HepG2 (cell line): ENCODE measurements around the gene SLC35D2. TPM values are rescaled to one million over a fixed set of nuclear protein-coding genes. Genes with fewer than 3 reads are reported as not detected.

Experiments used
- ATF7 ChIP-seq, 2 experiments: fragments of 450-650 bp in 1 of 2; sonication (generic) in 1 of 2; formaldehyde crosslinking in 1 of 2; IDR thresholded peaks; 2 replicates each; pipeline versions ENCODE4 v1.4.0 to v1.6.1; 2016 to 2020; ENCODE audit warnings: antibody characterized with exemption in 1 of 2, mild to moderate bottlenecking in 1 of 2, missing genetic modification reagents in 1 of 2
- BCL6 ChIP-seq: IDR thresholded peaks from 2 replicates; pipeline ENCODE4 v1.6.1; 2016; ENCODE audit warnings: missing genetic modification reagents, missing compliant biosample characterization
- BHLHE40 ChIP-seq: IDR thresholded peaks from 2 replicates; pipeline ENCODE4 v1.6.1; 2011; ENCODE audit warnings: low read length, improper control_type of control experiment
- ETV5 ChIP-seq: IDR thresholded peaks from 2 replicates; pipeline ENCODE4 v1.6.1; 2018; ENCODE audit warnings: missing biosample characterization, missing genetic modification reagents, inconsistent platforms, borderline replicate concordance
- FOSL2 ChIP-seq: sonication (generic); formaldehyde crosslinking; IDR thresholded peaks from 2 replicates; pipeline ENCODE4 v1.4.0; 2020; ENCODE audit warnings: missing genetic modification reagents
- RORA ChIP-seq: sonication (generic); formaldehyde crosslinking; IDR thresholded peaks from 2 replicates; pipeline ENCODE4 v1.5.0; 2020; ENCODE audit warnings: mild to moderate bottlenecking, missing genetic modification reagents, moderate library complexity
- SAFB2 ChIP-seq: sonication (generic); formaldehyde crosslinking; IDR thresholded peaks from 2 replicates; pipeline ENCODE4 v1.5.1; 2020; ENCODE audit warnings: missing genetic modification reagents, low read depth, mild to moderate bottlenecking, borderline replicate concordance
- SIN3B ChIP-seq: fragments of 150-350 bp; IDR thresholded peaks from 2 replicates; pipeline ENCODE4 v1.6.1; 2014; ENCODE audit warnings: low read length
- SPEN ChIP-seq: sonication (generic); formaldehyde crosslinking; IDR thresholded peaks from 2 replicates; pipeline ENCODE4 v1.5.1; 2020; ENCODE audit warnings: low read depth, mild to moderate bottlenecking, missing genetic modification reagents
- XBP1 ChIP-seq: sonication (generic); formaldehyde crosslinking; IDR thresholded peaks from 2 replicates; pipeline ENCODE4 v1.5.0; 2020; ENCODE audit warnings: missing genetic modification reagents
- ZMYM4 ChIP-seq: sonication (generic); formaldehyde crosslinking; IDR thresholded peaks from 2 replicates; pipeline ENCODE4 v1.8.1; 2023; ENCODE audit warnings: mild to moderate bottlenecking, missing genetic modification reagents
- ZNF317 ChIP-seq: sonication (generic); formaldehyde crosslinking; IDR thresholded peaks from 2 replicates; pipeline ENCODE4 v1.5.0; 2020; ENCODE audit warnings: mild to moderate bottlenecking, missing genetic modification reagents
- ZNF354B ChIP-seq: sonication (generic); formaldehyde crosslinking; IDR thresholded peaks from 2 replicates; pipeline ENCODE4 v1.8.0; 2022; ENCODE audit warnings: mild to moderate bottlenecking, missing genetic modification reagents
- ZNF629 ChIP-seq: sonication (generic); formaldehyde crosslinking; conservative IDR thresholded peaks from 2 replicates; pipeline ENCODE4 v1.5.0; 2020; ENCODE audit warnings: missing genetic modification reagents
- ZNF780A ChIP-seq: sonication (generic); formaldehyde crosslinking; IDR thresholded peaks from 2 replicates; pipeline ENCODE4 v1.8.0; 2022; ENCODE audit warnings: mild to moderate bottlenecking, missing genetic modification reagents, moderate library complexity
- polyA plus RNA-seq, 8 experiments: library from polyadenylated mRNA; depleted of rRNA in 3 of 8; stranded (reverse) in 7 of 8; unstranded in 1 of 8; fragments of >200 nt; fragmentation: Illumina TruSeq in 4 of 8; extraction: Trizol in 4 of 8; gene quantifications; 2 replicates each; pipeline versions ENCODE4 v1.2.1 to v1.2.3, GENCODE V29; 2011 to 2016; ENCODE audit warnings: low read depth in 4 of 8, missing spikeins in 1 of 8, mixed read lengths in 1 of 8; ENCODE audit not compliant: insufficient read depth in 1 of 8
- total RNA-seq, 5 experiments: library from RNA; depleted of rRNA; stranded (reverse); fragments of >200 nt; fragmentation: Illumina TruSeq; extraction: Trizol; gene quantifications; 2 replicates each; pipeline ENCODE4 v1.2.3, GENCODE V29; 2016; ENCODE audit warnings: low read depth in 1 of 5
- TF ChIP-seq, protein P1 (sequence below): IDR thresholded peaks from 2 replicates; pipeline ENCODE4 v1.6.1; 2016; ENCODE audit warnings: missing compliant biosample characterization, missing genetic modification reagents, borderline replicate concordance
- TF ChIP-seq, protein P2 (sequence below): IDR thresholded peaks from 2 replicates; pipeline ENCODE4 v1.6.1; 2016; ENCODE audit warnings: low read depth, borderline replicate concordance
- TF ChIP-seq, protein P3 (sequence below): IDR thresholded peaks from 2 replicates; pipeline ENCODE4 v1.6.1; 2016
- TF ChIP-seq, protein P4 (sequence below): sonication (generic); formaldehyde crosslinking; IDR thresholded peaks from 2 replicates; pipeline ENCODE4 v1.9.0; 2021; ENCODE audit warnings: missing genetic modification reagents, borderline replicate concordance
- TF ChIP-seq, protein P5 (sequence below): sonication (generic); formaldehyde crosslinking; conservative IDR thresholded peaks from 2 replicates; pipeline ENCODE4 v1.8.0; 2022; ENCODE audit warnings: mild to moderate bottlenecking, moderate library complexity, missing genetic modification reagents
- TF ChIP-seq, protein P6 (sequence below): sonication (generic); formaldehyde crosslinking; IDR thresholded peaks from 2 replicates; pipeline ENCODE4 v1.5.0; 2020; ENCODE audit warnings: missing genetic modification reagents

The SLC35D2 gene
- total and polyA plus RNA-seq, 2 of the 13 experiments (the other 11 are each of a cell fraction or from before 2014, with no cell fraction given) = 96.2 to 103 TPM

DNA sequence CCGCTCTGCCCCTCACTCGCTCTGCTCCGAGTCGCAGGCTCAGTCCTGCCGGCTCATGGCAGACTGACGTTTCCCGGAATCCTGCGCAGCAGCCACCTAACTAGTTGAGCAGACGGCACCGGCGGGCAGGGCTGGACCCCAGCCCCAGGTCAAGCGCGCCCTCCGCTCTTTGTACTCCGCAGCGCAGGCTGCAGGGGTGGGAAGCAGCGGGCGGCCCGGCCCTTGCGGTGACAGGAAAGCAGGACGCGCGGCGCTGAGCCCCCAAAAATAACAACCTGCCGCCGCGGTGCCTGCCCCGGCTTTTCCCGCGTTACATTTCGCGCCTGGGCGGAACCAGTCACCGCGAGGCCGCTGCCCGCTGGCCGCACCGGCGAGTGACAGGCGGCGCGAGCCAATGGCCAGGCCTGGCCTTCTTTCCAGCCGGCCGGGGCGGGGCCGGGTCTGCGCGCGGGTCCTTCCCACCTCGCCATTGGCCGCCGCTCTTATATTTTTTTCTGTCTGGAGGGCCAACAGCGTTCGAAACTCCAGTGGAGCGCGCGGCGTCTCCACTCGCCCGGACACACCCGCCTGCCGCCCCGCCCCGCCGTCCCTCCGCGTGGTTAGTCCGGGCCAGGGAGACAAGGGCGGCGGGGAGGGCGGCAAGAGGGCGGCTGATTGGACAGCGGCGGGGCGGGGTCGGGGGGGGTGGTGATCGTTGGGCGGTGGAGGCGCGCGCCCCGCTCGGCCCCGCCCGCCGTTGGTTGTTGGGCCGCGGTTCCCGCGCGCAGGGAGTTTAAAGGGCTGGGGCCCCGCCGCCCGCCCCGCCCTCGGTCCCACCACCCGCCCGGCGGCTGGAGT lies 34.8 kb upstream of the SLC35D2 start, which contains the start of gene ZNF367 (continued):
- TF ChIP-seq SAFB2 (CRISPR knock-in tag) = peak; percentile 71; the same call in 1 of the 2 replicates
- TF ChIP-seq FOSL2 = 0 out of 2 replicates have a peak, but pooled peaks have one; percentile 8
- TF ChIP-seq, protein P1, sequence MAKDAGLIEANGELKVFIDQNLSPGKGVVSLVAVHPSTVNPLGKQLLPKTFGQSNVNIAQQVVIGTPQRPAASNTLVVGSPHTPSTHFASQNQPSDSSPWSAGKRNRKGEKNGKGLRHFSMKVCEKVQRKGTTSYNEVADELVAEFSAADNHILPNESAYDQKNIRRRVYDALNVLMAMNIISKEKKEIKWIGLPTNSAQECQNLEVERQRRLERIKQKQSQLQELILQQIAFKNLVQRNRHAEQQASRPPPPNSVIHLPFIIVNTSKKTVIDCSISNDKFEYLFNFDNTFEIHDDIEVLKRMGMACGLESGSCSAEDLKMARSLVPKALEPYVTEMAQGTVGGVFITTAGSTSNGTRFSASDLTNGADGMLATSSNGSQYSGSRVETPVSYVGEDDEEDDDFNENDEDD (CRISPR knock-in tag) = peak; percentile 97
- no peak for TF ChIP-seq XBP1
- TF ChIP-seq ATF7 (IDR thresholded peaks at IDR 0.05) = no peak
- 0 out of 2 replicates have a peak, but pooled peaks have one; percentile 33 for TF ChIP-seq ATF7 (CRISPR knock-in tag; IDR thresholded peaks at IDR 0.05)
- 0 out of 2 replicates have a peak, but pooled peaks have one; percentile 24 for TF ChIP-seq BHLHE40
- TF ChIP-seq, protein P2, sequence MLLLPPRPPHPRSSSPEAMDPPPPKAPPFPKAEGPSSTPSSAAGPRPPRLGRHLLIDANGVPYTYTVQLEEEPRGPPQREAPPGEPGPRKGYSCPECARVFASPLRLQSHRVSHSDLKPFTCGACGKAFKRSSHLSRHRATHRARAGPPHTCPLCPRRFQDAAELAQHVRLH (CRISPR knock-in tag) = no peak
- TF ChIP-seq ZNF317 (CRISPR knock-in tag) = no peak
- TF ChIP-seq RORA (CRISPR knock-in tag) = no peak
- TF ChIP-seq, protein P3, sequence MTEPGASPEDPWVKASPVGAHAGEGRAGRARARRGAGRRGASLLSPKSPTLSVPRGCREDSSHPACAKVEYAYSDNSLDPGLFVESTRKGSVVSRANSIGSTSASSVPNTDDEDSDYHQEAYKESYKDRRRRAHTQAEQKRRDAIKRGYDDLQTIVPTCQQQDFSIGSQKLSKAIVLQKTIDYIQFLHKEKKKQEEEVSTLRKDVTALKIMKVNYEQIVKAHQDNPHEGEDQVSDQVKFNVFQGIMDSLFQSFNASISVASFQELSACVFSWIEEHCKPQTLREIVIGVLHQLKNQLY (CRISPR knock-in tag) = no peak
- peak; percentile 25; the same call in 1 of the 2 replicates for TF ChIP-seq ZNF629
- no peak for TF ChIP-seq BCL6 (CRISPR knock-in tag)
- TF ChIP-seq, protein P4, sequence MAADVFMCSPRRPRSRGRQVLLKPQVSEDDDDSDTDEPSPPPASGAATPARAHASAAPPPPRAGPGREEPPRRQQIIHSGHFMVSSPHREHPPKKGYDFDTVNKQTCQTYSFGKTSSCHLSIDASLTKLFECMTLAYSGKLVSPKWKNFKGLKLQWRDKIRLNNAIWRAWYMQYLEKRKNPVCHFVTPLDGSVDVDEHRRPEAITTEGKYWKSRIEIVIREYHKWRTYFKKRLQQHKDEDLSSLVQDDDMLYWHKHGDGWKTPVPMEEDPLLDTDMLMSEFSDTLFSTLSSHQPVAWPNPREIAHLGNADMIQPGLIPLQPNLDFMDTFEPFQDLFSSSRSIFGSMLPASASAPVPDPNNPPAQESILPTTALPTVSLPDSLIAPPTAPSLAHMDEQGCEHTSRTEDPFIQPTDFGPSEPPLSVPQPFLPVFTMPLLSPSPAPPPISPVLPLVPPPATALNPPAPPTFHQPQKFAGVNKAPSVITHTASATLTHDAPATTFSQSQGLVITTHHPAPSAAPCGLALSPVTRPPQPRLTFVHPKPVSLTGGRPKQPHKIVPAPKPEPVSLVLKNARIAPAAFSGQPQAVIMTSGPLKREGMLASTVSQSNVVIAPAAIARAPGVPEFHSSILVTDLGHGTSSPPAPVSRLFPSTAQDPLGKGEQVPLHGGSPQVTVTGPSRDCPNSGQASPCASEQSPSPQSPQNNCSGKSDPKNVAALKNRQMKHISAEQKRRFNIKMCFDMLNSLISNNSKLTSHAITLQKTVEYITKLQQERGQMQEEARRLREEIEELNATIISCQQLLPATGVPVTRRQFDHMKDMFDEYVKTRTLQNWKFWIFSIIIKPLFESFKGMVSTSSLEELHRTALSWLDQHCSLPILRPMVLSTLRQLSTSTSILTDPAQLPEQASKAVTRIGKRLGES (CRISPR knock-in tag) = 0 out of 2 replicates have a peak, but pooled peaks have one; percentile 22
- TF ChIP-seq, protein P5, sequence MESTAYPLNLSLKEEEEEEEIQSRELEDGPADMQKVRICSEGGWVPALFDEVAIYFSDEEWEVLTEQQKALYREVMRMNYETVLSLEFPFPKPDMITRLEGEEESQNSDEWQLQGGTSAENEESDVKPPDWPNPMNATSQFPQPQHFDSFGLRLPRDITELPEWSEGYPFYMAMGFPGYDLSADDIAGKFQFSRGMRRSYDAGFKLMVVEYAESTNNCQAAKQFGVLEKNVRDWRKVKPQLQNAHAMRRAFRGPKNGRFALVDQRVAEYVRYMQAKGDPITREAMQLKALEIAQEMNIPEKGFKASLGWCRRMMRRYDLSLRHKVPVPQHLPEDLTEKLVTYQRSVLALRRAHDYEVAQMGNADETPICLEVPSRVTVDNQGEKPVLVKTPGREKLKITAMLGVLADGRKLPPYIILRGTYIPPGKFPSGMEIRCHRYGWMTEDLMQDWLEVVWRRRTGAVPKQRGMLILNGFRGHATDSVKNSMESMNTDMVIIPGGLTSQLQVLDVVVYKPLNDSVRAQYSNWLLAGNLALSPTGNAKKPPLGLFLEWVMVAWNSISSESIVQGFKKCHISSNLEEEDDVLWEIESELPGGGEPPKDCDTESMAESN (CRISPR knock-in tag) = peak; percentile 62
- TF ChIP-seq ZNF354B (CRISPR knock-in tag) = no peak
- TF ChIP-seq ZNF780A (CRISPR knock-in tag) = peak; percentile 47; the same call in 1 of the 2 replicates
- peak; percentile 48; the same call in 1 of the 2 replicates for TF ChIP-seq ETV5 (CRISPR knock-in tag)
- TF ChIP-seq, protein P6, sequence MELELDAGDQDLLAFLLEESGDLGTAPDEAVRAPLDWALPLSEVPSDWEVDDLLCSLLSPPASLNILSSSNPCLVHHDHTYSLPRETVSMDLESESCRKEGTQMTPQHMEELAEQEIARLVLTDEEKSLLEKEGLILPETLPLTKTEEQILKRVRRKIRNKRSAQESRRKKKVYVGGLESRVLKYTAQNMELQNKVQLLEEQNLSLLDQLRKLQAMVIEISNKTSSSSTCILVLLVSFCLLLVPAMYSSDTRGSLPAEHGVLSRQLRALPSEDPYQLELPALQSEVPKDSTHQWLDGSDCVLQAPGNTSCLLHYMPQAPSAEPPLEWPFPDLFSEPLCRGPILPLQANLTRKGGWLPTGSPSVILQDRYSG (CRISPR knock-in tag) = no peak
- TF ChIP-seq ZMYM4 = peak; percentile 46; the same call in 1 of the 2 replicates
- TF ChIP-seq SPEN = peak; percentile 14
- peak; percentile 83 for TF ChIP-seq SIN3B
